T-helper 1 cell treated with Interleukin-12 subunit alpha and Interleukin-12 subunit beta and Interleukin-4 antibody, amounts not matched to agents 30 μg/mL and 1 μg/mL, for 36 hours (primary cell): ENCODE data around the gene RANBP10.

ENCODE experiments used
- H3K27ac Mint-ChIP-seq: one replicate; pipeline ENCODE4 v1.8.0; 2021; ENCODE audit warnings: mild to moderate bottlenecking, mixed read lengths
- H3K27me3 Mint-ChIP-seq: one replicate; pipeline ENCODE4 v1.8.0; 2021; ENCODE audit warnings: low read depth, mixed read lengths
- H3K36me3 Mint-ChIP-seq: one replicate; pipeline ENCODE4 v1.8.0; 2021; ENCODE audit warnings: low read depth, mixed read lengths
- H3K4me1 Mint-ChIP-seq: one replicate; pipeline ENCODE4 v1.8.0; 2021; ENCODE audit warnings: low read depth, mixed read lengths
- H3K4me3 Mint-ChIP-seq: one replicate; pipeline ENCODE4 v1.8.0; 2021; ENCODE audit warnings: mild to moderate bottlenecking, moderate library complexity, mixed read lengths
- H3K9me3 Mint-ChIP-seq: one replicate; pipeline ENCODE4 v1.8.0; 2021; ENCODE audit warnings: mixed read lengths

RANBP10 gene

GRCh38 chr16:67805718-67806427 is 487 bp downstream of the RANBP10 start:
- Mint-ChIP-seq H3K9me3 (no peaks in the 10 kb centered on the region), H3K4me3 (peak overlapping the region; percentile 88), H3K36me3 (peaks cover 36% of the 10 kb centered on the region), H3K27ac (peak overlapping the region; percentile 84), H3K4me1 (peaks cover 39% of the 10 kb centered on the region), H3K27me3 (no peaks in the 10 kb centered on the region)

- peaks cover 43% of the 10 kb centered on the region for H3K36me3 Mint-ChIP-seq
- peaks cover 46% of the 10 kb centered on the region for H3K4me1 Mint-ChIP-seq
- H3K27ac Mint-ChIP-seq, result peak overlapping the region; percentile 84
Measured at GRCh38 chr16:67804853-67805542, 1.4 kb downstream of the RANBP10 start.

GRCh38 chr16:67803894-67804293 is 2.5 kb downstream of the RANBP10 start:
- H3K4me3 Mint-ChIP-seq, result peak overlapping the region; percentile 48
- no peaks in the 10 kb centered on the region for H3K9me3 Mint-ChIP-seq
- peak overlapping the region; percentile 84 for H3K27ac Mint-ChIP-seq
- H3K4me1 Mint-ChIP-seq, result peaks cover 51% of the 10 kb centered on the region
- no peaks in the 10 kb centered on the region for H3K27me3 Mint-ChIP-seq
- H3K36me3 Mint-ChIP-seq, result peaks cover 43% of the 10 kb centered on the region

More at GRCh38 chr16:67804853-67805542, 1.4 kb downstream of the RANBP10 start:
- Mint-ChIP-seq H3K9me3 (no peaks in the 10 kb centered on the region), H3K27me3 (no peaks in the 10 kb centered on the region), H3K4me3 (peak overlapping the region; percentile 88)

DNA sequence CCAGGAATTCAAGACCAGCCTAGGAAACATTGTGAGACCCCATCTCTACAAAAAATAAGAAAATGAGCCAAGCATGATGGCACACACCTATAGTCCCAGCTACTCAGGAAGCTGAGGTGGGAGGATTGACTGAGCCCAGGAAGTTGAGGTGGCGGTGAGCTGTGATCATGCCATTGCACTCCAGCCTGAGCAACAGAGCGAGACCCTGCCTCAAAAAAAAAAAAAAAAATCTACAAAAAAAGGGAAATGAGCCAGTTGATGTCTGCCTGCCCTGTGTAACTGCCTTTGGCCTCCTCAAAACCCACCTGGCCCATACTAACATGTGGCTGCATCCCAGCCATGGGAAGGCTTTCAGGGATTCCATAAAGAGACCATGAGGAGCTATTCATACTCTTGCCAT is 4.5 kb downstream of the RANBP10 start:
- no peaks in the 10 kb centered on the region for H3K27me3 Mint-ChIP-seq
- peaks cover 53% of the 10 kb centered on the region for H3K36me3 Mint-ChIP-seq
- H3K9me3 Mint-ChIP-seq, result no peaks in the 10 kb centered on the region
- peak overlapping the region; percentile 29 for H3K4me3 Mint-ChIP-seq
- H3K27ac Mint-ChIP-seq, result peak overlapping the region; percentile 79
- H3K4me1 Mint-ChIP-seq, result peaks cover 53% of the 10 kb centered on the region

GRCh38 chr16:67801241-67801640 is 5.1 kb downstream of the RANBP10 start:
- peaks cover 53% of the 10 kb centered on the region for H3K4me1 Mint-ChIP-seq
- peak overlapping the region; percentile 79 for H3K27ac Mint-ChIP-seq
- peak overlapping the region; percentile 29 for H3K4me3 Mint-ChIP-seq
- no peaks in the 10 kb centered on the region for H3K27me3 Mint-ChIP-seq
- peaks cover 53% of the 10 kb centered on the region for H3K36me3 Mint-ChIP-seq
- H3K9me3 Mint-ChIP-seq, result no peaks in the 10 kb centered on the region

GRCh38 chr16:67800338-67800926 is 5.9 kb downstream of the RANBP10 start:
- Mint-ChIP-seq H3K4me3 (no peak overlapping the region), H3K9me3 (no peaks in the 10 kb centered on the region), H3K27me3 (no peaks in the 10 kb centered on the region), H3K36me3 (peaks cover 53% of the 10 kb centered on the region), H3K4me1 (peaks cover 51% of the 10 kb centered on the region), H3K27ac (peak overlapping the region; percentile 49)

- Mint-ChIP-seq H3K27ac (peak overlapping the region; percentile 2), H3K4me3 (no peak overlapping the region), H3K36me3 (peaks cover 21% of the 10 kb centered on the region), H3K9me3 (no peaks in the 10 kb centered on the region), H3K27me3 (no peaks in the 10 kb centered on the region), H3K4me1 (peaks cover 17% of the 10 kb centered on the region)
Measured at GRCh38 chr16:67796099-67796718, 10.2 kb downstream of the RANBP10 start.

DNA sequence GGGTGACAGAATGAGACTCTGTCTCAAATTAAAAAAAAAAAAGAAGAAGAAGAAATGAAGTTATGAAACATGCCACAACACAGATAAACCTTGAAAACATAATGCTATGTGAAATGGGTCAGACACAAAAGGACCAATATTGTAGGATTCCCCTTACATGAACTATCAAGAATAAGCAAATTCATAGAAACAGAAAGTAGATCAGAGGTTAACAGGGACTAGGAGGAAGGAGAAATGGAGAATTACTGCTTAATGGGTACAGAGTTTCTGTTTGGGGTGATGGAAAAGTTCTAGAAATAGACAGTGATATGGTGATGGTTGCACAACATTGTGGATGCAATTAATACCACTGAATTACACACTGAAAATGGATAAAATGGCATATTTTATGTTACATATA is 16.3 kb downstream of the RANBP10 start:
- no peak overlapping the region for H3K4me3 Mint-ChIP-seq

GRCh38 chr16:67786491-67786890 is 19.9 kb downstream of the RANBP10 start:
- peaks cover 5% of the 10 kb centered on the region for H3K36me3 Mint-ChIP-seq
- no peaks in the 10 kb centered on the region for H3K27me3 Mint-ChIP-seq
- no peaks in the 10 kb centered on the region for H3K9me3 Mint-ChIP-seq
- no peak overlapping the region for H3K27ac Mint-ChIP-seq
- H3K4me3 Mint-ChIP-seq, result no peak overlapping the region
- H3K4me1 Mint-ChIP-seq, result peaks cover 12% of the 10 kb centered on the region

More for the DNA sequence above, 16.3 kb downstream of the RANBP10 start:
- Mint-ChIP-seq H3K4me1 (peaks cover 5% of the 10 kb centered on the region), H3K27me3 (no peaks in the 10 kb centered on the region), H3K36me3 (peaks cover 2% of the 10 kb centered on the region), H3K27ac (no peak overlapping the region), H3K9me3 (no peaks in the 10 kb centered on the region)

DNA sequence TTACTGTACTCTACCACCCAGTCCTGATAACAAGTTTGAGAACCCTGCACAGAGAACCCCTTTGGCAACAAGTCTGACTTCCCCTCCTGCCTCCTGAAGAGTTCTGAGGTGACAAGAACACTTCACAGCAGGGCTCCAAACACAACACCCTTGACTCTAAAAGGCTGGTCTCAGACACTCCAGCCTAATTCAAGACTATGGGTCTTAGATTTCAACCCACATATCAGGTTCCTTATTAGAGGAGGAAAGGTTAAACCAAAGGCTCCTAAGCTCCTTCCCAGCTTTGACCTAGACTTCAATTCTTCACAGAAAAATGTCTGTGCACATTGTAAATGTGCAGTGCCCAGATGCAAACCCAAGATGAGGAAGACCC is 23.0 kb downstream of the RANBP10 start:
- Mint-ChIP-seq H3K4me3 (no peak overlapping the region), H3K4me1 (peaks cover 24% of the 10 kb centered on the region), H3K27ac (no peak overlapping the region), H3K27me3 (no peaks in the 10 kb centered on the region), H3K9me3 (no peaks in the 10 kb centered on the region), H3K36me3 (peaks cover 7% of the 10 kb centered on the region)

- Mint-ChIP-seq H3K4me1 (peaks cover 24% of the 10 kb centered on the region), H3K36me3 (peaks cover 9% of the 10 kb centered on the region), H3K27ac (no peak overlapping the region), H3K9me3 (no peaks in the 10 kb centered on the region), H3K27me3 (no peaks in the 10 kb centered on the region), H3K4me3 (no peak overlapping the region)
Measured at GRCh38 chr16:67782567-67783352, 23.6 kb downstream of the RANBP10 start.

- Mint-ChIP-seq H3K27ac (peak overlapping the region; percentile 84), H3K4me1 (peaks cover 26% of the 10 kb centered on the region)
Measured at GRCh38 chr16:67781565-67781921, 24.8 kb downstream of the RANBP10 start.

DNA sequence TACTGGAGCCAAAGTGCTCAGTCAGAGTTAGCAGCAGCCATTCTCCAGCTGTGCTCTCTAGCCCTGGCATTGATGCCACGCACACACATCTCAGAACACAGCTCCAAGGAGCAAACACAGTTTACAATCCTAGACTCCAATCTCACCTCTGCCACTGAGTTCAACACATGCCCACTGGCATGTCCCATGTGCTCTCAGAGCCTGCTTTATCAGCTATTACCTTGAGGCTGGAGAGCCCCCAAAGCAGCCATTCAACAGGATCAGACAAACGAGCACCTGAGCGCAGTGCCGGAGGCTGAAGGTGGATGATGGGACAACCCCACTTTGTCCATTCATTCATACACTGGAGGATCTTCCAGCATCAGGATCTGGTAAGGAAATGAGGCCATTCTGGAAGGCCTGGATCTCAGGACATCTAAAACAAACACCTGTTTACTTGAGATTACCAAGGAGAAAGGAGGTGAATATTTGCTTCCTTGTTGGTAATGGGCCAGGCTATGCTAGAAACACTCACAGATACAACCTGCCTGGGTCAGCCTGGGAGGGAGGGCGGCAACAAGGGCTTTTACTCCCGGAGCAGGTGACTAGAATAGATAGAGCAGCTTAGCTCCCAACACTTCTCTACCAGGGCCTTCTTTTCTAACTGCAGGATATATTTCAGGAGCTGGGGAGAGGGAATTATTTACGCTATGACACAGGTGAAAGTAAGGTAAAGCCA is 25.4 kb downstream of the RANBP10 start:
- peak overlapping the region; percentile 84 for H3K27ac Mint-ChIP-seq
- peaks cover 26% of the 10 kb centered on the region for H3K4me1 Mint-ChIP-seq
- no peaks in the 10 kb centered on the region for H3K9me3 Mint-ChIP-seq
- H3K4me3 Mint-ChIP-seq, result peak overlapping the region; percentile 43
- H3K36me3 Mint-ChIP-seq, result peaks cover 9% of the 10 kb centered on the region
- no peaks in the 10 kb centered on the region for H3K27me3 Mint-ChIP-seq

More at GRCh38 chr16:67781565-67781921, 24.8 kb downstream of the RANBP10 start:
- H3K9me3 Mint-ChIP-seq, result no peaks in the 10 kb centered on the region
- H3K27me3 Mint-ChIP-seq, result no peaks in the 10 kb centered on the region
- peaks cover 9% of the 10 kb centered on the region for H3K36me3 Mint-ChIP-seq
- peak overlapping the region; percentile 43 for H3K4me3 Mint-ChIP-seq
